Smooth muscle cell (in vitro differentiated cells): ENCODE results near the gene IRF2. TPM values are rescaled to one million over a fixed set of nuclear protein-coding genes. Genes with fewer than 3 reads are reported as not detected.

Source experiments
- DNase-seq: peaks from one replicate; lab custom pipeline; 2025; ENCODE audit not compliant: unreplicated experiment; lab: John Stamatoyannopoulos, UW
- H2AFZ ChIP-seq: fragments of 200-600 bp; sonication (generic); 2 replicates; pipeline ENCODE4 v1.6.0; 2016; ENCODE audit warnings: antibody characterized with exemption, low read depth, mild to moderate bottlenecking
- H3F3A ChIP-seq: fragments of 200-600 bp; sonication (generic); 2 replicates; pipeline ENCODE4 v1.6.0; 2017; ENCODE audit warnings: antibody characterized with exemption, low read depth
- H3K27ac ChIP-seq: fragments of 200-600 bp; sonication (generic); 2 replicates; pipeline ENCODE4 v1.5.1; 2016; ENCODE audit warnings: low read depth, mild to moderate bottlenecking
- H3K27me3 ChIP-seq: fragments of 200-600 bp; sonication (generic); 2 replicates; pipeline ENCODE4 v1.6.1; 2016; ENCODE audit warnings: low read depth, mild to moderate bottlenecking
- H3K36me3 ChIP-seq: fragments of 200-600 bp; sonication (generic); 2 replicates; pipeline ENCODE4 v1.5.1; 2016; ENCODE audit warnings: low read depth
- H3K4me1 ChIP-seq: fragments of 200-600 bp; sonication (generic); 2 replicates; pipeline ENCODE4 v1.5.1; 2016; ENCODE audit warnings: low read depth
- H3K4me2 ChIP-seq: fragments of 200-600 bp; sonication (generic); 2 replicates; pipeline ENCODE4 v1.6.0; 2016; ENCODE audit warnings: mild to moderate bottlenecking
- H3K4me3 ChIP-seq: fragments of 200-600 bp; sonication (generic); 2 replicates; pipeline ENCODE4 v1.5.1; 2016; ENCODE audit warnings: mild to moderate bottlenecking
- H3K79me2 ChIP-seq: fragments of 200-600 bp; sonication (generic); 2 replicates; pipeline ENCODE4 v1.6.0; 2016; ENCODE audit warnings: low read depth, mild to moderate bottlenecking
- H3K9ac ChIP-seq: fragments of 200-600 bp; sonication (generic); 2 replicates; pipeline ENCODE4 v1.6.0; 2016; ENCODE audit warnings: low read depth
- H3K9me3 ChIP-seq: fragments of 200-600 bp; sonication (generic); replicated peaks from 2 replicates; pipeline ENCODE4 v1.5.1; 2016; ENCODE audit warnings: low read depth
- H4K20me1 ChIP-seq: fragments of 200-600 bp; sonication (generic); 2 replicates; pipeline ENCODE4 v1.6.0; 2016; ENCODE audit warnings: low read depth
- WGBS: methylation state at CpG from one replicate; pipeline ENCODE4 v1.1.7; 2016; ENCODE audit warnings: low lambda C conversion rate; 5-methylcytosine and 5-hydroxymethylcytosine counted together
- polyA plus RNA-seq: library from polyadenylated mRNA; unstranded; fragments of >200 nt; fragmentation: Nextera tagmentation; extraction: Ambion mirVana; gene quantifications from 2 replicates; pipeline ENCODE4 v1.2.1, GENCODE V29; 2016
- total RNA-seq: library from RNA; depleted of rRNA; stranded (reverse); fragments of >200 nt; gene quantifications from 2 replicates; pipeline ENCODE4 v1.2.3, GENCODE V29; 2014
- TF ChIP-seq, protein P1 (sequence below): fragments of 200-600 bp; sonication (generic); IDR thresholded peaks from 2 replicates; pipeline ENCODE4 v1.5.1; 2017; ENCODE audit warnings: borderline replicate concordance, mild to moderate bottlenecking, antibody characterized with exemption; ENCODE audit not compliant: insufficient read depth, poor library complexity, severe bottlenecking

Gene IRF2
- total and polyA plus RNA-seq, 2 experiments from 2014 or later: 10.2 to 21.6 TPM

DNA sequence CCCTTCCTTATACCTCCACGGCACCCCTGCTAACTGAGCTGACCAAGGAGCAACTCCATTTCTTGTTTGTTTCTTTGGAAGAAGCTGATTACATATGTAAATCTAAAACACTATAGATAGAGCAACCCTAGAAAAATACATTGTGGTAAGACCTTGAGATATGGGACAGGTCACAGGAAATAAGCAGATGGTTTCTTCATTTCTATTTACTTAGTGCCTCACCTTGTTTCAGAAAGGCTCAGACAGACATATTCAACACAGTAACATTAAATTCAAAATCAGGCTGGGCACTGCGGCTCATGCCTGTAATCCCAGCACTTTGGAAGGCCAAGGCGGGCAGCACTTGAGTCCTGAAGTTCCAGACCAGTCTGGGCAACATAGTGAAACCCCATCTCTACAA is 47.3 kb downstream of the IRF2 start:
- no peaks in the 10 kb centered on the region for H3K27me3 ChIP-seq
- peaks cover 17% of the 10 kb centered on the region for H3K79me2 ChIP-seq
- H3K4me2 ChIP-seq: no peak overlapping the region
- no peak for DNase-seq
- WGBS: 95% methylated on average over 3 of the region's 3 CpGs
- H3K36me3 ChIP-seq: no peaks in the 10 kb centered on the region
- H3K4me3 ChIP-seq: no peak overlapping the region
- peaks cover 62% of the 10 kb centered on the region for H4K20me1 ChIP-seq
- H3F3A ChIP-seq: no peaks in the 10 kb centered on the region
- no peaks in the 10 kb centered on the region for H3K4me1 ChIP-seq
- no peak overlapping the region for H2AFZ ChIP-seq
- H3K9me3 ChIP-seq: no peaks in the 10 kb centered on the region
- TF ChIP-seq, protein P1, sequence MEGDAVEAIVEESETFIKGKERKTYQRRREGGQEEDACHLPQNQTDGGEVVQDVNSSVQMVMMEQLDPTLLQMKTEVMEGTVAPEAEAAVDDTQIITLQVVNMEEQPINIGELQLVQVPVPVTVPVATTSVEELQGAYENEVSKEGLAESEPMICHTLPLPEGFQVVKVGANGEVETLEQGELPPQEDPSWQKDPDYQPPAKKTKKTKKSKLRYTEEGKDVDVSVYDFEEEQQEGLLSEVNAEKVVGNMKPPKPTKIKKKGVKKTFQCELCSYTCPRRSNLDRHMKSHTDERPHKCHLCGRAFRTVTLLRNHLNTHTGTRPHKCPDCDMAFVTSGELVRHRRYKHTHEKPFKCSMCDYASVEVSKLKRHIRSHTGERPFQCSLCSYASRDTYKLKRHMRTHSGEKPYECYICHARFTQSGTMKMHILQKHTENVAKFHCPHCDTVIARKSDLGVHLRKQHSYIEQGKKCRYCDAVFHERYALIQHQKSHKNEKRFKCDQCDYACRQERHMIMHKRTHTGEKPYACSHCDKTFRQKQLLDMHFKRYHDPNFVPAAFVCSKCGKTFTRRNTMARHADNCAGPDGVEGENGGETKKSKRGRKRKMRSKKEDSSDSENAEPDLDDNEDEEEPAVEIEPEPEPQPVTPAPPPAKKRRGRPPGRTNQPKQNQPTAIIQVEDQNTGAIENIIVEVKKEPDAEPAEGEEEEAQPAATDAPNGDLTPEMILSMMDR: no peak
- H3K9ac ChIP-seq: no peak overlapping the region
- H3K27ac ChIP-seq: no peak overlapping the region

DNA sequence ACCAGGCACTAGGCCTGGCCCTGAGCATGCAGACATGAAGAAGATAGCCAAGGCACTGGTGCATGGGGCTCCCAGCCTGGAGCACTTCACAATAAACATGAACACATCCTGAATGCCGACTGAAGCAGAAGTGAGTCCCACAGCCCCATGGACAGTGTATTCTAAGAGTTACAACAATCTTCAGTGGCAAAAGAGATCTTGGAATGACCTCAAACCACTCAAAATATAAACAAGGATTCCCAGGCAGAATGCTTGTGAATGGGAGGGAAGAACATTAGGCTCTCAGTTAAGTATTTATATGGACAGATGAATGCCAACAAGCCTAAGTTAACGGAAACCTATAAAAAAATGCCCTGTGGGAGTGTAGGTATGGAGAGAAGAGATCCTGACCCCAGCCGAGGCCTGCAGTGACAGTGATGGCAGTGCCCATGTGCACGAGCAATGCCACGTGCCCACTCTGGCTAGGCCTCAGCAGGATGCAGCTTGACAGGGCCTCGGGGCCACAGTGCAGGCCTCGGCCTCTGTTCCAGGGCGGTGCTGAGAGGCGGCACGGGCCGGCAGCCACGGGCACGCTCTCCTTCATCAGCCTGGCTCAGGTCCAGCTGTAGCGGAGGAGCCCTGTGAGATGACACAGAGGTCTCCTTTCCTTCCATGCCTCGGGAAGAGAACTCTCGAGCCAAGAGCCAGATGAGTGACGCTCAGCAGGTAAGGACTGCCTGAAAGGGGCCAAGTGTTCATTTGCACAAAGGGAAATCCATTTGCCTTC is 49.2 kb downstream of the IRF2 start:
- Histone ChIP-seq H3K4me1 (no peaks in the 10 kb centered on the region), H3K27me3 (no peaks in the 10 kb centered on the region), H3F3A (no peaks in the 10 kb centered on the region), H3K4me3 (no peak overlapping the region), H3K9me3 (no peaks in the 10 kb centered on the region), H3K79me2 (peaks cover 14% of the 10 kb centered on the region), H4K20me1 (peaks cover 62% of the 10 kb centered on the region), H3K4me2 (peak overlapping the region; percentile 15), H2AFZ (no peak overlapping the region), H3K36me3 (no peaks in the 10 kb centered on the region), H3K27ac (peak overlapping the region; percentile 21), H3K9ac (no peak overlapping the region)
- WGBS: 90% methylated on average over 17 of the region's 17 CpGs
- TF ChIP-seq, protein P1: no peak
- DNase-seq: no peak

DNA sequence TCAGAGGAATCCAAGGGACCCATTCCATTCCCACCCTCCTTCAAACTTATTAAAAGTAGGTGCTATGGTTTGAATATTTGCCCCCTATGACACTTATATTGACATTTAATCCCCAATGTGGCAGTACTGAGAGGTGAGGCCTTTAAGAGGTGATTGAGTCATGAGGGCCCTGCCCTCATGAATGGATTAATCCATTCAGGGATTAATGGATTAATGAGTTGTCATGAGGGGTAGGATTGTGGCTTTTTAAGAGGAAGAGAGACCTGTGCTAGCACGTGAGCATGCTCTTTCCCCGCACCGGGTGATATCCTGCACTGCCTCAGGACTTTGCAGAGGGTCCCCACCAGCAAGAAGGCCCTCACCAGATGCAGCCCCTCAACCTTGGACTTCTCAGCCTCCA is 50.1 kb downstream of the IRF2 start:
- no peak overlapping the region for H2AFZ ChIP-seq
- no peaks in the 10 kb centered on the region for H3K27me3 ChIP-seq
- no peaks in the 10 kb centered on the region for H3F3A ChIP-seq
- DNase-seq: no peak
- H3K9me3 ChIP-seq: no peaks in the 10 kb centered on the region
- H3K4me1 ChIP-seq: no peaks in the 10 kb centered on the region
- no peak overlapping the region for H3K4me3 ChIP-seq
- peak overlapping the region; percentile 15 for H3K4me2 ChIP-seq
- H3K27ac ChIP-seq: no peak overlapping the region
- H3K36me3 ChIP-seq: no peaks in the 10 kb centered on the region
- peaks cover 21% of the 10 kb centered on the region for H3K79me2 ChIP-seq
- H4K20me1 ChIP-seq: peaks cover 57% of the 10 kb centered on the region
- TF ChIP-seq, protein P1: no peak
- 97% methylated on average over 3 of the region's 3 CpGs for WGBS
- H3K9ac ChIP-seq: no peak overlapping the region

DNA sequence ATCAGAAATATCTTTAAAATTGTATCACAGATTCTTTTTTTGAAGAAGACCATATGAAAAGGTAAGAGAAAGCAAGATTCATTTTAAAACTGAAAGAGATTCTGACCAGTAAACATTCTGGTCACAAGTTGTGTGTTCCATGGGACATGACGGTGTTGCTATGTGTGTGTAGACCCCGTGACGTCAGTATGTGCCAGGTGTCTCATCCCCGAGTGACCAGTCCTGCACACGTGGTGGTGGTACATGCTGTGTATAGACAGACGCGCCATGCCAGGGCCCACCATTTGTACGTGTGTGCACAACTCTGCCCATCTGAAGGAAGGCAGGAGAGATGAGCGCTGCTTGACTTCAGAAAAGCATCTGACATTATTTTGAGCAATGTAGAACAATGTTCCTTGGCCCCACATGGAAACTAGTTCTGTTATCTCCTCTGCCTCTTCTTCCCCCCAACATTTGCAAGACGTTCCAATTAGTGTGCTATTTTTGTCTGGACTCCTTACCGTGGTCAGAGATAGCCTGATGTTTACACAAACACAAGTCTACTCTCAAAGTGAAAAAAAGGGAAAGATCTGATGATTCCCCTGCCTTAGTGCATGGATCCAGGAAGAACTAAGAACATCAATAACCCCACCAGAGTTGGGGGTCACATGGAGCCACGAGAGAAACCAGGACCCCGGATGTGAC is 51.2 kb downstream of the IRF2 start:
- Histone ChIP-seq H3K27me3 (no peaks in the 10 kb centered on the region), H3K9ac (no peak overlapping the region), H2AFZ (no peak overlapping the region), H3K36me3 (no peaks in the 10 kb centered on the region), H3K4me2 (no peak overlapping the region), H3K4me1 (no peaks in the 10 kb centered on the region), H3K9me3 (no peaks in the 10 kb centered on the region), H3K79me2 (peaks cover 21% of the 10 kb centered on the region), H3K4me3 (no peak overlapping the region), H3K27ac (no peak overlapping the region), H4K20me1 (peaks cover 52% of the 10 kb centered on the region), H3F3A (no peaks in the 10 kb centered on the region)
- 84% methylated on average over 13 of the region's 13 CpGs for WGBS
- DNase-seq: no peak
- TF ChIP-seq, protein P1: no peak
